Measurements from ENCODE around the gene ARF6.
A peak's percentile ranks its signal among the peaks of the same experiment; 100 is the strongest.
"Not testable (repeated sequence)": the region's sequence is repeated elsewhere in the genome, so short reads cannot be mapped to it uniquely, and the experiment has no call there.

The ARF6 gene

DNA sequence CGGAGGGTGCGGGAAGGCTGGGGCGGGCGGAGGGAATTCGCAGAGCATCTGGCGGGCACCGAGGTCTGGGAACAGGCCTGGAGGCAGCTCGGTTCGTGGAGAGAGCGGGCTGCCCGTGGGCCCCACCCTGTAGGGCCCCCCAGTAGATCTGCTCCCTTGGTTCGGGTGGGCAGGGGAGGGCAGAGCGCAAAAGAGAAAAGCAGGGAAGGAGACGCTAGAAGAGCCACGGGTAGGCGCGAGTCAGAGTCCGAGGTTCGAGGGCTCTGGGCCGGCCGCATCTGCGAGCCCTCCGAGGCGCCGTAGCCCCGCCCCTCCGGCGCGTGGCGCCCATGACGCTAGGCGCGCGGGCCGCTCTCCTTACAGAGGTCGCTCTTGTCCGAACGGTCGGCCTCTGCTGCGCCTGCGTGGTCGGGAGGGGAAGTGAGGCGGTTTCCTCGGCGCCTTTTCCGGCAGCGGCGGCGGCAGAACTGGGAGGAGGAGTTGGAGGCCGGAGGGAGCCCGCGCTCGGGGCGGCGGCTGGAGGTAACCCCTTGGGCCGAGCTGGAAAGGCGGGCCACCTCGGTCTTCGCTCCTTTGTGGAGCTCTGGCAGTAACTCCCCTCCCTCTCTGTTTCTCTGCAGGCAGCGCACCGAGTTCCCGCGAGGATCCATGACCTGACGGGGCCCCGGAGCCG, at the start of gene ARF6:
Gene ARF6 (plus strand): TSS at position 447 of the 673 bp plus-strand sequence. CDS start 655 bp downstream, outside the sequence.
- peak; percentile 97 for DNase-seq

DNA sequence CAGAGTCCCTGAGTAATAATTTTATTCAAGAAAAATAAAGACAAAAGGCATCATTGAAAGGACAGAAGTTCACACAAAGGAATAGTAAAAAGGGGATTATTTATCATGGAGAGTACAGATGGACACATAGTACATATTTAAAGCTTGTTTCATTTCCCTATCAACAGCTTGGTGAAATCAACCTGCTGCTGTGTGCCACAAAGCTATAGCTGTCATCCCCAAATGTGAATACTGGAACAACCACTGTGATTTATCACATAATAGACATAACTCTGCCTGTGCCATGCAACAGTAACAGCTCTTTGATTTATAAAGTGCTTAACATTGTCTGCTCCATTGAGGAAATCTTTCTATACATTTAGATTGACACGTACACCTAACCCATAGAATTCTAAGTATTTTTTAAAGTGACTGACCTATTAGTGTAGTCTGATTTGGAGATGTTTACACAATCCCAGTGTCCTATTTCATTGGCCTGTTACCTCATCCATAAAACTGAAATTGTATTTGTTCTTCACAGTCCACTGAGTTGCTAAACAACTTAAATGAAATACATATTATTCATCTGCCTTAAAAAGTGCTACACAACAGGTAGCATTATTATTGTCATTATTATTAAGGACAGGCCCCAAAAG, 43.6 kb upstream of the ARF6 start:
- DNase-seq: no peak

DNA sequence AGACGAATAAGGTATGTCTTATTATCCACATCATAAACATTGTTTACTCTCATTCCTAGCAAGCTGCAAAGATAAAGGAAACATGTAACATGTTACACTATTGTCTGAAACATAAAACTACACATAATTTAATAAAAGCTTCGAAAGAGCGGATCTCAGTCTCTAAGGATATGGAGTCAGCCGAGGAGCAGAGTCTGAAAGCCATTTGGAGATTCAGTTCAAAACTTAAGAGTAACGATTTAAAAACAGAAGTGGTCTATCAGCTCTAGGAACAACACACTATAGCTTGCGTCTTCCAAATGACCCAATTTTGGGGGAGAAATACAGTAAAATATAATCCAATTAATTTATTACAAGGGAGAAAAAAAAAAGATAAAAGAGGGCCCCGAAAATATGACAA, 41.1 kb upstream of the ARF6 start:
- DNase-seq: peak; percentile 29

DNA sequence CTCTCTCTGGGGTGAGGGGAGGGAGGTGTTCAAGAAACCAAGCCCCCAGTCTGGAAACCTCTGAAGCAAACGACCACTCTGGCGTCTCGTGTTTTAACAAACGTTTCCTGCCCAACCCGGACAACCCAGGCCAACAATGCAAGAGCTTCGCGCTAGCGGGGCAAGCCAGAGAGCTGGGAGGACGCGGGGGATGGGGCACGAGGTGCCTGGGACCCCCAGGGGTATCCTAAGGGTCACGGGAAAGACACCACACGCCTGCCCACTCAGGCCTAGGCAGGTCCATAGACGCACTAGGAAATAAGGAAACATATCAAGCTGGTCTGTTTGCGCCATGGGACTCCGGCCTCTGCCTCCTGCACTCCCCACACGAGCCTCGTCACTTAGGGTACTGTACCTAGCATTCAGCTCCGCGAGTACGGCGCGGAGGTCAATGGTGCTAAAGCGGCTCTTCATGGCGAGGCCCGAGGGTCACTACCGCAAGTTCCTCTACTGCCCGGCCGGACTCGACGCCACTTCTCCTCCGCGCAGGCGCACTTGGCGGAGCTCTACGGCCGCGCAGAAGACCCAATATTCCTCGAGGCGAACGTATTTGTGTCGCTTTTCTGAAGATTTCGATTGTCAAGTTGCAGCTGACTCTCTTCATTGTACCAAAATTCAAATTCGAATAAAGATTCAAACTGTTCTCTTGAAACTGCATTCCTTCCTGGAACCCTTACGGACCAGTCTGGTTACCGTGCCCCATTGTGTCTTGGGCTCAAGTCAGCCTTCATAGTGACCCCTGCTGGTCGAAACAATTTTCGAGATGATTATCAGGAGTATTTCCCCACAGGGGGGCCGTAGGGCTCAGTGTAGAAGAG, 40.4 kb upstream of the ARF6 start, which contains the start of gene NEMF:
Gene NEMF (minus strand): TSS at position 488 of the 857 bp plus-strand sequence. CDS start 35 bp downstream, at position 453.
- DNase-seq: peak; percentile 94

DNA sequence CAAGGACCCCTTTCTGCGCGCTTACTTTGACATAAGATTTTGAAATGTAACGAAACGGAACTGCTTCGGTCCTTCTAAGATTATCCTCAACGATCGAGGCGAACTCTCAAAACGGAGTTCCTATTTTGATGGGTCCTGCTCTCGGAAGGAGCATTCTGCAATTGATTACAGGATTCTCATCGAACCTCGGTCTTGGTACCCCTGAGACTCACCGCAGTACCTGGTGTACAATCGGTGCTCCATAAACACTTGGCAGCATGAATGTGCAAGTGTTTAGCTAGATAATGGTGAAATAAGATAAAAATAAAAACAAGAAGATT, 39.8 kb upstream of the ARF6 start:
- no peak for DNase-seq

DNA sequence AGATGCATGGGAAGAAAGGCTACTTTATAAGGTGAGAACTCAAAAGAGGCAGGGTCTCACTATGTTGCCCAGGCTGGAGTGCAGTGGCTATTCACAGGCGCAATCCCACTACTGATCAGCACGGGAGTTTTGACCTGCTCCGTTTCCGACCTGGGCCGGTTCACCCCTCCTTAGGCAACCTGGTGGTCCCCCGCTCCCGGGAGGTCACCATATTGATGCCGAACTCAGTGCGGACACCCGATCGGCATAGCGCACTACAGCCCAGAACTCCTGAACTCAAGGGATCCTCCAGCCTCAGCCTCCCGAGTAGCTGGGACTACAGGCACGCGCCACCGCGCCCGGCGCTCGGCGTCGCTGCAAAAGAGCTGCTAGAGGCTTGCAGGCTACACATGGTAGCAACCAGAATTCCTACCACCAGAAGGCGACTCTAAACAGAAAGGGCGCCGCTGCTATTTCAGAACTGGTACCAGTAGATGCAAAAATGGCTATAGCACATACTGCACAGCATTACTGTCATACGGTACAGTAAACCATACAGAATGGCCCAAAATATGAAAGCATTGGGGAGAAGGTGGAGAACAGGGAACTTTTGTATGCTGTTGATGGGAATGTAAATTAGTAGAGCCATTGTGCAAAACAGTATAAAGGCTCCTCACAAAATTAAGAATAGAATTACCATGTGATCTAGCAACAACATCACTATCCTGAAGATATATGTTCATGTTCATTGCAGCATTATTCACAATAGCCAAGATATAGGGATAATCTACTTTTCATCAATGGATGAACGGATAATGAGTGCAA, 39.1 kb upstream of the ARF6 start:
- peak; percentile 87 for DNase-seq

DNA sequence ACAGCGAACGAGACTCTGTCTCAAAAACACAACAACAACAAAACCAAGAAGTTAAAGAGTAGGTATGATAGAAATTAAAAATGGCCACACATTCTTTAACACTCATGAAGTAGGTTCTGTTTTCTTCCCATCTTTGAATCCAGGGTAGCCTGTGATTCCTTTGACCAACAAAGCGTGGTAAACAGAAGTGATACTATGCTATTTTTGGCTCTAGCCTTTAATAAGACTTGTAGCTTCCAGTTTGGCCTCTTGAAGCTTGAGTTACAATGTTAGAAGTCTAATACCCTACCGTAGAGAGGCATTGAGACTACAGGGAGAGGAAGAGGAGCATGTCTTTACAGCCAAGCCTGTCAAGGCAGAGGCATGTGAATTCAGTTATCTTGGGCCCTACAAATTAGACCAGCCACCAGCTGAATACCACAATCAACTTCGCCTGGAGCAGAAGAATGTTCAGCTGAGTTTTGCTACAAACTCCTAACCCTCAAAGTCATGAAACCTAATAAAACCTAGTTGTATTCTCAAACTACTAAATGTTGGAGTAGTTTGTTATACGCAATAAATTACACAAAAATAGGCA, 35.4 kb upstream of the ARF6 start:
- no peak for DNase-seq

DNA sequence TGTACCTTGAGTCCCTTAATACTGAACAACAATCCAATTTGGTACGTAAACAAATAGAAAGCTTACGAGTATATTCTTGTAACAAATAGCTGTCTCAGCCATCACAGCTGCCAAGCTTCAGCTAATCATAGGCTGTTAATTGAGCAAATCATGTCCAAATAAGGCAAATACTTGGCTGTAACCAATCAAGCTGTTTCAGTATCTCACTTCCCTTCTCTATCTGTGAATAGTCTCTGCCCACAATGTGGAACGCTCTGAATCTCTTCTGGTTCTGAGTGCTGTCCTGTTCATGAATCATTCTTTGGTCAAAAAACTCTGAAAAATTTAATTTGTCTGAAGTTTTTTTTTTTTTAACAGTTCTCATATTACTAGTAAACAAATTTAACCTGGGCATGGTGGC, 34.5 kb upstream of the ARF6 start:
- DNase-seq: peak; percentile 28

DNA sequence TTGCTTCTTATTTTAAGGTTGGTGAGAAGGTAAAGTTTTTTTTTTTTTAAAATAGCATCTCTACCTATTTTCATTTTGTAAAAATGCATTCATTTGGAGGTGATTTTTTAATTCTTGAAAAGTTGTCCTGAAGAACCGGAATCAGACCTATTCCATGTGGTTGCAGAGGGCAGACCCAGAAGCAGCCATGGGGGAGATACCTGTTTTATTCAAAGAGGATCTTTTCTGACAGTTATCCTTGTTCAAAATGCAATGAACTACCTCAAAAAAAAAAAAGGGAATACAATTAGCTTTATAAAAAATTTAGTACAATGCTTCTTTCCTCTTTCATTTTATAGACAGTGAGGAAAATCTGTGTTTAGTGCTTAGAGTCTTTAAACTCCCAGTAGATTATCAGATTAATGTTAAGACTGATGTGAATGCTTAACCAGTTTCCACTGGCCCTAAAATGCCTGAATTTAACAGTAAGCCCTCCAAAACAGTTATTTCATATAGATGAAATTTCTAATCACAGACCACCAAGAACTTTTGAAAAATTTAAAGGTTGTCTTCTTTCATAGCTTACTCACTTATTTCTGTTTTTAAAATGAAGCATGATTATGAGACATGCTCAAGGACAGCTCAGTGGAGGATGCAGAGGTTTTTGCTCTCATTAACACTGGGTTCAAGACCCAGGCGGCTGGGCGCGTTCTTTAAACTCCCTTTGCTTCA, 31.7 kb upstream of the ARF6 start:
- no peak for DNase-seq

DNA sequence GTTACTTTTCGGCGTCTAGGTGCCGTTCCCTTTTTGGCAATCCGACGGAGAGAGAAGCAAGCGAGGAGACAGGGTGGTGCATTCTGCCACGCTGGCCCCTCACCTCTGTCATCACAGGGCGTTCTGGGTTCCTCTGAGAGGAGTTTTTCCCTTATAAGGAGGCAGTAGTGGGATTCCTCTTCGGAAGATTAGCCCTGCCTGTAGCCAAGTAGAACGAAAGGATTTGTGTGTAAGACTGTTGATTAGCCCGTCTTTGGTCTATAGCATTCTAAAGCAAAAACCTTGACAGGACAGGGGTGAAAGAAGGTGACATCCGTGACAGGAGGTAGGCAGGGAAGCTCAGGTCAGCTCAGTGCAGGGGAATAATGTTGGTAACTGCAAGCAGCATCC, 31.2 kb upstream of the ARF6 start:
- DNase-seq: peak; percentile 80

DNA sequence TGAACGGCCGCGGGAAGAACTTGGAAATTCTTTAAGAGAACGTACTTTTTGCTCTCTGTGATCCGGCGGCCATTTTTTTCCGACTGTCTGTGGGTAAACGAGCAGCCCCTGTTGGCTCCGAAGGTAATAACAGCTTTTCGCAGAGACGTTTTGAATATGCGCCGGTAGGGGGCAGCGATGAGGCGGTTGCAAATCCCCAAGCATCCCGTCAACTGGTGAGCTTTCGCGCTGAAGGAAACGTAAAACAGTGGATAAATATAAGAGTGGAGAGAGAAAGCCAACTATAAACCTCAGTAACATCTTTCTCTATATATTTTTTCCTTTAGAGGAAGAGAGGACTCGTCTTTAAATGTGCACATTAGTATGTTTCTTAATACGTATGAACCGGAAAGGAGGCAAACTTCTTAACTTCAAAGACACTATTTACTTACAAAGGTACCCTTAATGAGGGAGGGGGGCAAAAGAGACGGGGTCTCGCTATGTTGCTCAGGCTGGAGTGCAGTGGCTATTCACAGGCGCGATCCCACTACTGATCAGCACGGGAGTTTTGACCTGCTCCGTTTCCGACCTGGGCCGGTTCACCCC, 30.7 kb upstream of the ARF6 start:
- peak; percentile 90 for DNase-seq

DNA sequence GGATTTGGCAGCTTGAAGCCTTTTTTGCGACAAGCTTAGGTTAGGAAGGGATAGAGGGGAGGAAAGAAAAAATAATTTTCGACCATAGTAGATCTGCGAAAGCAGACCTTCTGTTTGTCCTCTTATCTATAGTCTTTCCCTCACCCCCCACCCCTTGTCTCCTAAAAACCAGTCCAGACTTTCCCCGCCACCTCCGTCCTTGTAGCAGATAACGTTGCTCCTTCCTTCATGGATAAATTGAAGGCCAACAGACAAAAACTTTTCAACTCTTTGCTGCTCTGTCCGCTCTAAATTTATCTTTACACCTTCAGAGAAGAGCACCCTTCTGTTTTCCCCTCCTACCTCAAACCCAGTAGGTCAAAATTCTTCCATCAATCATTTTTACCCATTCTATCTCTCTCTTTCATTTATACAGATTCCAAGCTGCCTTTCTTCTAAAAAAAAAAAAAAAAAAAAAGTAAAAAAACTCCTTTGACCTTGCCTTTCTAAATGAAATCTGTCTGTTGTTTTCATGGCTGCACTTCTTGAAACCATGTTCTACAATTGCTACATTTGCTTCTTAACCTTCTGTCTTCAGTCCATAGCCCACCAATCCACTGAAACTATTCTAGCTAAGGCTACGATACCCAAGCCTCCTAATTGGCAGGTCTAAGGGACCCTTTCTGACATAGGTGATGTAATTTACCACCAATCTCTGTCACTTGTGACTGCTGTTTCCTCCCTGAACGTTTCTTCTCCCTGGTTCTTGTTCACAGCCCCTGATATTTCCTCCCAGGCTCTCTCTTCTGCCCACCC, 29.2 kb upstream of the ARF6 start:
- peak; percentile 74 for DNase-seq

DNA sequence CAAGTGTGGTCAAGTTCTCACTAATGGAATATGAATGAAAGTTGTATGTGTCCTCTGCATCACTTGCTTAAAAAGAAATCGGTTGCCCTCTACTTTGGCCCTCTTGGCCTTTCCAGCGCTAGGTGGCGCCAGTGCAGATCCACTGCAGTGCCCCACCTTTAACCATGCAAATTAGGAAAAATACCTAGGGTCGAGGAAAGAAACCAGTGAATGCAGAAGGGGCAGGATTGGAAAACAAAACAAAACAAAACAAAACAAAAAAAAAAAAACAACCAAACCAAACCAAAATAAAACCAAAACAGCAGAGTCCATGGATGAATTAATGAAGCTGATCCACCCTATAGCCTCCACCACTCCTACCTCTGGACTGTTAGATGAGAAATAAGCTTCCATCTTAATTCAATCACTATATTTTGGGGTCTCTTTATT, 27.4 kb upstream of the ARF6 start:
- DNase-seq: peak; percentile 80

DNA sequence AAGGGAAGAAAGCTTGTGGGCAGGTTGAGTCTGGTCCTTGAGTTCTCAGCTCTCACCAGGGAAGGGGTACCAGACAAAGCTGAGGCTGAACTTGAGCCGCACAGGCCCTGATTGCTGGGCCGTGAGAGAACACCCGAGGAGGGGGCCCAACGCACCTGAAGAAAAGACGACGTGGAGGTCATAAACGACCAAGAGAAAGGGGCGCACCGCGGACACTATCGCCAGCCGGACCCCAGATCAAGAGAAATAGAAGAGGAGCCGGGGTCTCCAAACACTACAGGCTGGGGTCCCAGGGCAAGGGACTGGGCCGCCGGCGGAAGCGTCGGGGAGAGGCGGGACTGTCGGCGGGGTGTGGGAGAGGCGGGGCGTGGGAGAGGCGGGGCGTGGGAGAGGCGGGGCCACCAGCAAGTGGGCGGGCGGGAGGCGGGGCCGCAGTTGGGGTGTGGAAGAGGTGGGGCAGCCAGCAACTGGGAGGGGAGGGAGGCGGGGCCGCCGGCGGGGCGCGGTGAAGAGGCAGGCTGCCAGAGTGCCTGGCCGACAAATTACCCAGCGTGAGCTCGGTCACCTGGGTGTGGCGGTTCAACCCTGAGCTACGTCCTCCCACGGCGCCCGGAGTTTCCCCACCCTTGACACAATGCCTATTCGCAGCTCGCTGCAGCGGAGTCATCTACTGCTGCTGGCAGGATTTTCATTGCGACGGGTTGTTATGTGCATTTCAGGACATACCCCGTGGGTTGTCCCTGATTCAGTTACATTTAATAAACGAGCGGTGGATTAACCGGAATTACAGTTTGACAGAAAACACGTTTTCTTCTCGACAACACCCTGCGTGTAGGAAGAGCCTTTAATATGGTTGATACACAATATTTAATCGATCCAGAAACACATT, 24.8 kb upstream of the ARF6 start:
- peak; percentile 94 for DNase-seq

DNA sequence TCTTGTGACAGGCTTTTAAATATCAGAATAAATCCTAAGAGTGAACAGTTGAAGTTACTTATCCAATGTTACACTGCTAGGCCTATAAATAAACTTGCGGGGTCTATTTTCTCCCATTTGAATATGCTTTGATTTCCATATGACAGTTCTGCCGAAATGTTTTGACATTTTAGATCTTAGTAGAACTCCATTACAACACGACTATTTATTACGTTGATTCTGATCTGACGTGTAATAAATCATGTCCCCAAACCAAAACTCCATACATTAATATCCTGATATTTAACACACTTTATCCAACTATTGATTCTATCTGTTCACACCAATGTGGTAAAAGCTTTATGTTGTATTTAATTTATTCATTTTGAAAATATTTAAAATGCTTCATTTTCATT, 24.2 kb upstream of the ARF6 start:
- DNase-seq: no peak

DNA sequence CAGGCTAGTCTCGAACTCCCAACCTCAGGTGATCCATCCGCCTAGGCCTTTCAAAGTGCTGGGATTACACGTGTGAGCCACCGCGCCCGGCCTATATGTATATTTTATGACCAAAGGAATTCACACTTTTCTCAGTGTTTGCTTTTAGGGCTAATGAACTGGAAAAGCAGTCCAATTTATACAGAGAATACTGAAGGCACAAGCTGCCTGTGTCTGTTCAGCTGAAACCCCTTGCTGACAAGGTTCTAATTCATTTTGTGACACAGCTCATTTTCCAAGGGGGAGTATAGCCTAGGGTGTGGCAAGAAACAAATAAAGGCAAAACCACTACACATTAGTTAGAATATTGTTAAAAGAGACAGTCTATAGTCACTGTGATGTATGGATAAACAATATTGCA, 22.0 kb upstream of the ARF6 start:
- no peak for DNase-seq

DNA sequence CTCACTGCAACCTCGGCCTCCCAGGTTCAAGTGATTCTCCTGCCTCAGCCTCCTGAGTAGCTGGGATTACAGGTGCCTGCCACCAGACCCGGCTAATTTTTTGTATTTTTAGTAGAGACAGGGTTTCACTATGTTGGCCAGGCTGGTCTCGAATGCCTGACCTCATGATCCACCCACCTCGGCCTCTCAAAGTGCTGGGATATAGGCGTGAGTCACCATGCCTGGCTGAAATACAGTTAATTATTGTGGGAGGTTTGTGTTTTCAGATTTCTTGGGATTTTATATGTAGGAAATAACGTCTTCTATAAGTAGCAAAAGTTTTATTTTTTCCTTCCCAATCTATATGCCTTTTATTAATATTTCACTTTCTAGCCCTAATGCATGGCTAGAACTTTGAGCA, 19.3 kb upstream of the ARF6 start:
- not testable (repeated sequence) for DNase-seq

DNA sequence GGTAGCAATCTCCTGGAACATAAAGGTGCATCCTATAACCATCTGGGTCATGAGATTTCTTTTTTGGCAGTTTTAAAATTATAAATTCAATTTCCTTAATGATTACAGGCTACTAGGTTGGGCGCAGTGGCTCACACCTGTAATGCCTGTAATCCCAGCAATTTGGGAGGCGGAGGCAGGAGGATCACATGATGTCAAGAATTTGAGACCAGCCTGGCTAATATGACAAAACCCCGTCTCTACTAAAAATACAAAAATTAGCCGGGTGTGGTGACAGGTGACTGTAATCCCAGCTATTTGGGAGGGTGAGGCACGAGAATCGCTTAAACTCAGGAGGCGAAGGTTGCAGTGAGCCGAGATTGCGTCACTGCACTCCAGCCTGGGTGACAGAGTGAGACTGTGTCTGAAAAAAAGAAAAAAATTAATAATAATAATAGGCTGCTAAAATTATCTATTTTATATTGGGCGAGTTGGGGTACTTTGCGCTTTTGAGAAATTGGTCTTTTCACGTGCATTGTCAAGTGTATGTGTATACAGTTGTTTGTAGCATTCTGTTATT, 17.2 kb upstream of the ARF6 start:
- no peak for DNase-seq

DNA sequence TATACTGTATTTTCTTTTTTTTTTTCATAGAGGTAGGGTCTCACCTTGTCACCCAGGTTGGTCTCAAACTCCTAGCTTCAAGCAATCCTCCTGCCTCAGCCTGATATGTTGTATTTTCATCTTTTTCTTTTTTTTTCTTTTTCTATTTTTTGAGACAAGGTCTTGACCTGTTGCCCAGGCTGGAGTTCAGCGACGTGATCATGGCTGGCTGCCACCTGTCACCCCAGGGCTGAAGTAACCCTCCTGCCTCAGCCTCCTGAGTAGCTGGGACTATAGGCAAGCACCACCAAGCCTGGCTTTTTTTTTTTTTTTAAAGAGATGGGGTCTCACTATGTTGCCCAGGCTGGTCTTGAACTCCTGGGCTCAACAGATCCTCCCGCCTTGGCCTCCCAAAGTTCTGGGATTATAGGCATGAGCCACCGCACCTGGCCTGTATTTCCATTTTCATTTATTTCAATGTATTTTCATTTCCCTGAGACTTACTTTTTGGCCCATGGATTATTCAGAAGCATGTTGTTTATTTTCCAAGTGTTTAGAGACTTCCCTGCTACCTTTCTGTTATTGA, 16.2 kb upstream of the ARF6 start:
- DNase-seq: no peak
